DND-41 (cell line): ENCODE measurements around the gene USB1.
"Not testable (repeated sequence)": the region's sequence is repeated elsewhere in the genome, so short reads cannot be mapped to it uniquely, and the experiment has no call there.

Experiments
- ATAC-seq: fragments of 200-7000 bp; cut with Tn5 transposase; 3 replicates; pipeline ENCODE4 v1.9.1; 2021; ENCODE audit warnings: low read depth; ENCODE audit not compliant: insufficient read depth
- DNase-seq: peaks from one replicate; pipeline ENCODE4 v3.0.0-alpha.2; 2020
- H2AFZ ChIP-seq: 2 replicates; pipeline ENCODE4 v1.6.0; 2012; ENCODE audit warnings: low read depth, low read length
- H3K27ac ChIP-seq: 2 replicates; pipeline ENCODE4 v1.5.1; 2012; ENCODE audit warnings: low read length, inconsistent platforms
- H3K27me3 ChIP-seq: fragments of 200-600 bp; sonication (generic); 2 replicates; pipeline ENCODE4 v1.6.0; 2012; ENCODE audit warnings: low read length, mild to moderate bottlenecking, inconsistent platforms; ENCODE audit not compliant: insufficient read depth, poor library complexity
- H3K36me3 ChIP-seq: 2 replicates; pipeline ENCODE4 v1.5.1; 2012; ENCODE audit warnings: low read length, inconsistent platforms; ENCODE audit not compliant: insufficient read depth
- H3K4me1 ChIP-seq: 2 replicates; pipeline ENCODE4 v1.5.1; 2012; ENCODE audit warnings: mild to moderate bottlenecking, low read length; ENCODE audit not compliant: insufficient read depth
- H3K4me2 ChIP-seq: 2 replicates; pipeline ENCODE4 v1.6.0; 2012; ENCODE audit warnings: mild to moderate bottlenecking, moderate library complexity, low read length, inconsistent platforms; ENCODE audit not compliant: insufficient read depth
- H3K4me3 ChIP-seq, 2 experiments: fragments of 200-600 bp in 1 of 2; shearing (Covaris generic) in 1 of 2; 2 replicates each; pipeline ENCODE4 v1.5.1; 2012 to 2016; ENCODE audit warnings: inconsistent platforms in 2 of 2, low read length in 2 of 2, mild to moderate bottlenecking in 2 of 2, low read depth in 1 of 2, moderate library complexity in 1 of 2
- H3K79me2 ChIP-seq: 2 replicates; pipeline ENCODE4 v1.6.0; 2012; ENCODE audit warnings: low read length, inconsistent platforms; ENCODE audit not compliant: insufficient read depth
- H3K9ac ChIP-seq: 2 replicates; pipeline ENCODE4 v1.6.0; 2012; ENCODE audit warnings: low read depth, mild to moderate bottlenecking, inconsistent platforms, low read length, moderate library complexity
- H3K9me3 ChIP-seq: 2 replicates; pipeline ENCODE4 v1.5.1; 2012; ENCODE audit warnings: low read length, moderate library complexity, mild to moderate bottlenecking, inconsistent platforms; ENCODE audit not compliant: insufficient read depth, severe bottlenecking
- H4K20me1 ChIP-seq: 2 replicates; pipeline ENCODE4 v1.6.0; 2012; ENCODE audit warnings: low read length; ENCODE audit not compliant: insufficient read depth
- CTCF ChIP-seq: IDR thresholded peaks from 2 replicates; pipeline ENCODE4 v1.5.1; 2012; ENCODE audit warnings: borderline replicate concordance, low read length, moderate library complexity, mild to moderate bottlenecking; ENCODE audit not compliant: poor library complexity, severe bottlenecking; ENCODE audit errors: extremely low read depth
- EZH2 ChIP-seq: IDR thresholded peaks from 3 replicates; pipeline ENCODE4 v1.6.1; 2012; ENCODE audit warnings: borderline replicate concordance, low read depth, mild to moderate bottlenecking, moderate library complexity, low read length, inconsistent platforms; ENCODE audit not compliant: severe bottlenecking

USB1 gene

GRCh38 chr16:58002416-58002800, 1.2 kb downstream of the USB1 start:
- Histone ChIP-seq H3K4me3 (0 out of 4 replicates have a peak overlapping the region, but pooled peaks of 1 of the 2 experiments have one; percentile 7), H3K9me3 (no peaks in the 10 kb centered on the region), H3K27me3 (no peaks in the 10 kb centered on the region), H3K79me2 (peaks cover 24% of the 10 kb centered on the region), H3K9ac (peak overlapping the region; percentile 72; the same call in 1 of the 2 replicates), H3K36me3 (peaks cover 43% of the 10 kb centered on the region), H3K4me2 (peak overlapping the region; percentile 100), H4K20me1 (peaks cover 9% of the 10 kb centered on the region; the same call in 1 of the 2 replicates), H3K4me1 (peaks cover 34% of the 10 kb centered on the region), H2AFZ (no peak overlapping the region), H3K27ac (no peak overlapping the region)
- no peak for DNase-seq
- TF ChIP-seq EZH2 (no peak), CTCF (no peak)
- no peak for ATAC-seq

GRCh38 chr16:58002936-58003335, 1.7 kb downstream of the USB1 start:
- Histone ChIP-seq H3K36me3 (peaks cover 38% of the 10 kb centered on the region), H3K27ac (no peak overlapping the region), H4K20me1 (peaks cover 9% of the 10 kb centered on the region; the same call in 1 of the 2 replicates), H3K4me2 (no peak overlapping the region), H3K9me3 (no peaks in the 10 kb centered on the region), H3K9ac (no peak overlapping the region), H2AFZ (no peak overlapping the region), H3K79me2 (peaks cover 24% of the 10 kb centered on the region), H3K4me1 (peaks cover 34% of the 10 kb centered on the region), H3K4me3 (no peak overlapping the region), H3K27me3 (no peaks in the 10 kb centered on the region)
- DNase-seq: no peak
- no peak for ATAC-seq
- TF ChIP-seq EZH2 (no peak), CTCF (no peak)

- H3K27ac ChIP-seq: not testable (repeated sequence)
These were observed 3.5 kb downstream of the USB1 start for GRCh38 chr16:58004736-58005135.

GRCh38 chr16:58009856-58010416, 8.7 kb downstream of the USB1 start:
- Histone ChIP-seq H4K20me1 (no peaks in the 10 kb centered on the region; the same call in 1 of the 2 replicates), H3K27me3 (no peaks in the 10 kb centered on the region), H3K4me1 (no peaks in the 10 kb centered on the region), H3K4me2 (no peak overlapping the region), H2AFZ (no peak overlapping the region), H3K4me3 (no peak overlapping the region), H3K9ac (no peak overlapping the region), H3K79me2 (0 out of 2 replicates have a peak, but pooled peaks cover 2% of the 10 kb centered on the region), H3K36me3 (peaks cover 50% of the 10 kb centered on the region), H3K27ac (no peak overlapping the region), H3K9me3 (no peaks in the 10 kb centered on the region)
- TF ChIP-seq CTCF (no peak), EZH2 (no peak)
- DNase-seq: no peak
- no peak for ATAC-seq

More at GRCh38 chr16:58004736-58005135, 3.5 kb downstream of the USB1 start:
- peaks cover 33% of the 10 kb centered on the region for H3K36me3 ChIP-seq
- DNase-seq, ATAC-seq, H3K27me3 ChIP-seq, H4K20me1 ChIP-seq, H3K9me3 ChIP-seq, H3K4me2 ChIP-seq, H3K9ac ChIP-seq, H3K4me3 ChIP-seq, H2AFZ ChIP-seq: not testable (repeated sequence)
- H3K79me2 ChIP-seq: peaks cover 21% of the 10 kb centered on the region
- peaks cover 22% of the 10 kb centered on the region for H3K4me1 ChIP-seq
